ENCODE results near the gene BMPR1A.

DNA sequence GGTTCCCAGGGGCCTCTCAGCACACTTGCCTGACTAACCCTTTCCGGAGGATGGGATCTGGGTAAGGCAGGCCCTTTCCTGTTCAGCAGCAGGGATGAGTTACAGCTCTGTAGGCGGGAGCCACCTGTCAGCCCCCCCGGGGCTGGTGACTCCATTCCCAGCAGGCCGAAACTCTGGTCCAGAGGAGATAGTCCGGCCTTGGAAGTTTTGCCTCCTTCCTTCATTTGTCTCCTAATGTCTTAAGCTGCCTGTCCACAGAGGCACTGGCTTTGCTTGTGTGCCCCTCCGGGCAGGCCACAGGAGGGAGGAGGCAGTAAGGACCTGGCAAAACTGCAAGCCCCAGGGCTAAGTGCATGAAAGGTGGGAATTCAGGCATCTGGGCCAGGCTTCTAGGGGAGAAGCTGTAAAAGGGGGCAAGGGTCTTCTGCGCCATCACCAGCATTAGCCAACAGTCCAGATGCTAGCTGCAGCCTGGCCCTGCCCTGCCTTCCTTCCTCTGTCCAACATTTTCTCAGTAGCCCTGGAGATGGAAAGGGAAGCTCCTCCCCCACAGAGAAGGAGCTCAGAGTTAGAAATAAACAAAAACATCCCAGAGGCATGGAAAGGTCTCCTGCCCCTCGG is 213.1 kb downstream of the BMPR1A start:
- TF ChIP-seq, protein P1, sequence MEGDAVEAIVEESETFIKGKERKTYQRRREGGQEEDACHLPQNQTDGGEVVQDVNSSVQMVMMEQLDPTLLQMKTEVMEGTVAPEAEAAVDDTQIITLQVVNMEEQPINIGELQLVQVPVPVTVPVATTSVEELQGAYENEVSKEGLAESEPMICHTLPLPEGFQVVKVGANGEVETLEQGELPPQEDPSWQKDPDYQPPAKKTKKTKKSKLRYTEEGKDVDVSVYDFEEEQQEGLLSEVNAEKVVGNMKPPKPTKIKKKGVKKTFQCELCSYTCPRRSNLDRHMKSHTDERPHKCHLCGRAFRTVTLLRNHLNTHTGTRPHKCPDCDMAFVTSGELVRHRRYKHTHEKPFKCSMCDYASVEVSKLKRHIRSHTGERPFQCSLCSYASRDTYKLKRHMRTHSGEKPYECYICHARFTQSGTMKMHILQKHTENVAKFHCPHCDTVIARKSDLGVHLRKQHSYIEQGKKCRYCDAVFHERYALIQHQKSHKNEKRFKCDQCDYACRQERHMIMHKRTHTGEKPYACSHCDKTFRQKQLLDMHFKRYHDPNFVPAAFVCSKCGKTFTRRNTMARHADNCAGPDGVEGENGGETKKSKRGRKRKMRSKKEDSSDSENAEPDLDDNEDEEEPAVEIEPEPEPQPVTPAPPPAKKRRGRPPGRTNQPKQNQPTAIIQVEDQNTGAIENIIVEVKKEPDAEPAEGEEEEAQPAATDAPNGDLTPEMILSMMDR (IDR thresholded peaks at IDR 0.05) = no peak
- TF ChIP-seq POLR2A (IDR thresholded peaks at IDR 0.05) = no peak
